ENCODE results near the gene ZP2. TPM values are rescaled to one million over a fixed set of nuclear protein-coding genes. Genes with fewer than 3 reads are reported as not detected.
"Not testable (repeated sequence)": the region's sequence is repeated elsewhere in the genome, so short reads cannot be mapped to it uniquely, and the experiment has no call there.

Gene ZP2
- total and polyA plus RNA-seq, 7 donors: not detected

- ATAC-seq; H3K27me3 ChIP-seq (ENCODE audit: insufficient read depth in 3 of 3, low read length in 2 of 3); H3K4me3 ChIP-seq; intact Hi-C loops (cut with DNase I); H3K27ac ChIP-seq; DNase-seq; H3K9me3 ChIP-seq; H3K36me3 ChIP-seq (ENCODE audit: insufficient read depth in 1 of 2, low read depth in 1 of 2); H3K4me1 ChIP-seq: not testable (repeated sequence)
- WGBS, 3 donors: 84 to 87% (median 86%) methylated on average over 47 to 51 of the region's 51 CpGs
Measured at GRCh38 chr16:21152160-21153030, 59.0 kb downstream of the ZP2 start.

- no peak for ATAC-seq
- intact Hi-C loops (cut with DNase I): no loop called here
Measured at GRCh38 chr16:21150375-21151001, 60.9 kb downstream of the ZP2 start, which contains the start of gene DNAH3. DNAH3 (minus strand) TSS chr16:21150846; CDS start chr16:21150319, 527 bp downstream.

More at GRCh38 chr16:21150375-21151001, 60.9 kb downstream of the ZP2 start, which contains the start of gene DNAH3:
- no peaks in the 10 kb centered on the region for H3K27me3 ChIP-seq (ENCODE audit: insufficient read depth in 3 of 3, low read length in 2 of 3)
- DNase-seq: no peak
- no peaks in the 10 kb centered on the region for H3K9me3 ChIP-seq
- no peak within 1 kb of the TSS for H3K27ac ChIP-seq
- no peaks in the 10 kb centered on the region for H3K4me1 ChIP-seq
- no peaks in the 10 kb centered on the region for H3K36me3 ChIP-seq (ENCODE audit: insufficient read depth in 1 of 2, low read depth in 1 of 2)
- H3K4me3 ChIP-seq: no peak within 1 kb of the TSS
- 31 to 47% (median 35%) methylated on average over 8 of the region's 8 CpGs for WGBS, 3 donors
- no peak for TF ChIP-seq CTCF (IDR thresholded peaks at IDR 0.05)

Other genes with a start within 250 kb of the ZP2 start
- 1 to 10 TPM in 1 of 4 donors, under 1 TPM in 3; 0.12 to 2.1 (median 0.24) TPM for gene DNAH3, start 60.7 kb downstream of the ZP2 start, total RNA-seq
- gene DNAH3, start 60.7 kb downstream of the ZP2 start, polyA plus RNA-seq: under 1 TPM in 2 of 3 donors, not detected in 1; 0.01 to 0.03 TPM
- gene LDAF1, start 52.9 kb downstream of the ZP2 start, total RNA-seq: 10 to 100 TPM; 25.7 to 57.3 (median 39.4) TPM
- gene LDAF1, start 52.9 kb downstream of the ZP2 start, polyA plus RNA-seq: 10 to 100 TPM; 26.7 to 50.8 (median 32.2) TPM
- gene ANKS4B, start 22.1 kb upstream of the ZP2 start, total RNA-seq: not detected
- gene ANKS4B, start 22.1 kb upstream of the ZP2 start, polyA plus RNA-seq: under 1 TPM in 1 of 3 donors, not detected in 2; 0.01 TPM
- gene CRYM, start 66.7 kb upstream of the ZP2 start, total RNA-seq: 10 to 100 TPM in 1 of 4 donors, 1 to 10 TPM in 2, under 1 TPM in 1; 0.25 to 33.4 (median 3.9) TPM
- 1 to 10 TPM in 2 of 3 donors, under 1 TPM in 1; 0.39 to 6.8 (median 1.0) TPM for gene CRYM, start 66.7 kb upstream of the ZP2 start, polyA plus RNA-seq